Hematopoietic multipotent progenitor cell treated with erythropoietin and hydrocortisone succinate and interleukin-3 and kit ligand, for 15 days (in vitro differentiated cells): ENCODE results near the gene C1orf146.
"Not testable (repeated sequence)": the region's sequence is repeated elsewhere in the genome, so short reads cannot be mapped to it uniquely, and the experiment has no call there.

Experiments used
- DNase-seq: peaks from one replicate; pipeline ENCODE4 v3.0.0-alpha.2; 2015; ENCODE audit warnings: low spot score

C1orf146 gene

GRCh38 chr1:92274939-92275338, 57.2 kb downstream of the C1orf146 start:
- no peak for DNase-seq

- DNase-seq, result no peak
Measured at GRCh38 chr1:92276082-92276481, 58.4 kb downstream of the C1orf146 start.

- DNase-seq, result no peak
Measured at GRCh38 chr1:92277105-92277723, 59.5 kb downstream of the C1orf146 start.

- not testable (repeated sequence) for DNase-seq
Measured at GRCh38 chr1:92279781-92280180, 62.1 kb downstream of the C1orf146 start.

GRCh38 chr1:92281411-92281810, 63.7 kb downstream of the C1orf146 start:
- not testable (repeated sequence) for DNase-seq

GRCh38 chr1:92291372-92291999, 73.8 kb downstream of the C1orf146 start:
- peak; percentile 36 for DNase-seq
